GM19372 (cell line): ENCODE data around the gene ATP6V0A1.
A peak's percentile ranks its signal among the peaks of the same experiment; 100 is the strongest.
"Not testable (repeated sequence)": the region's sequence is repeated elsewhere in the genome, so short reads cannot be mapped to it uniquely, and the experiment has no call there.

Experiments
- ATAC-seq: cut with Tn5 transposase; IDR thresholded peaks from one replicate; pipeline ENCODE4 v1.9.1; 2021; ENCODE audit warnings: mild to moderate bottlenecking, low read depth, moderate library complexity; ENCODE audit not compliant: unreplicated experiment

ATP6V0A1 gene

GRCh38 chr17:42458497-42459255 lies at the start of gene ATP6V0A1:
ATP6V0A1 (plus strand) TSS chr17:42458878; CDS start chr17:42460895, 2,017 bp downstream.
- peak; percentile 68 for ATAC-seq

- no peak for ATAC-seq
Observed at GRCh38 chr17:42409523-42410318, 49.0 kb upstream of the ATP6V0A1 start.

- no peak for ATAC-seq
Observed at GRCh38 chr17:42410319-42410685, 48.4 kb upstream of the ATP6V0A1 start.

- no peak for ATAC-seq
Observed at GRCh38 chr17:42411361-42411760, 47.3 kb upstream of the ATP6V0A1 start.

- no peak for ATAC-seq
Observed at GRCh38 chr17:42411905-42412679, 46.6 kb upstream of the ATP6V0A1 start.

GRCh38 chr17:42413464-42414040 lies 45.1 kb upstream of the ATP6V0A1 start:
- ATAC-seq, result no peak

- no peak for ATAC-seq
Observed at GRCh38 chr17:42414704-42415409, 43.8 kb upstream of the ATP6V0A1 start.

GRCh38 chr17:42417981-42418380 lies 40.7 kb upstream of the ATP6V0A1 start:
- not testable (repeated sequence) for ATAC-seq

- ATAC-seq, result no peak
Observed at GRCh38 chr17:42421136-42421506, 37.6 kb upstream of the ATP6V0A1 start.

GRCh38 chr17:42421507-42422338 lies 37.0 kb upstream of the ATP6V0A1 start:
- ATAC-seq, result no peak

GRCh38 chr17:42422412-42422957 lies 36.2 kb upstream of the ATP6V0A1 start:
- ATAC-seq, result no peak

- ATAC-seq, result no peak
Observed at GRCh38 chr17:42422958-42423712, 35.5 kb upstream of the ATP6V0A1 start, which contains the start of gene CAVIN1. CAVIN1 (minus strand) TSS chr17:42423256; CDS start chr17:42423097, 159 bp downstream.

GRCh38 chr17:42423766-42424165 lies 34.9 kb upstream of the ATP6V0A1 start:
- ATAC-seq, result no peak

GRCh38 chr17:42424991-42425610 lies 33.6 kb upstream of the ATP6V0A1 start:
- no peak for ATAC-seq

- no peak for ATAC-seq
Observed at GRCh38 chr17:42428141-42428944, 30.3 kb upstream of the ATP6V0A1 start.

- no peak for ATAC-seq
Observed at GRCh38 chr17:42429726-42430447, 28.8 kb upstream of the ATP6V0A1 start.
